Activated naive CD8-positive, alpha-beta T cell treated with anti-CD3 and anti-CD28 coated beads for 36 hours (primary cell): Measurements from ENCODE around the gene IL12RB1. TPM values are rescaled to one million over a fixed set of nuclear protein-coding genes. Genes with fewer than 3 reads are reported as not detected.
A peak's percentile ranks its signal among the peaks of the same experiment; 100 is the strongest.

ENCODE experiments used
- DNase-seq: peaks from one replicate; pipeline ENCODE4 v3.0.0; 2021
- H3K27ac Mint-ChIP-seq: one replicate; pipeline ENCODE4 v1.8.0; 2022; ENCODE audit warnings: mild to moderate bottlenecking, moderate library complexity, mixed read lengths
- H3K27me3 Mint-ChIP-seq: one replicate; pipeline ENCODE4 v1.8.0; 2022; ENCODE audit warnings: mild to moderate bottlenecking, mixed read lengths
- H3K36me3 Mint-ChIP-seq: one replicate; pipeline ENCODE4 v1.8.0; 2021; ENCODE audit warnings: mild to moderate bottlenecking, mixed read lengths
- H3K4me1 Mint-ChIP-seq: one replicate; pipeline ENCODE4 v1.8.0; 2021; ENCODE audit warnings: mixed read lengths
- H3K4me3 Mint-ChIP-seq: one replicate; pipeline ENCODE4 v1.8.0; 2022; ENCODE audit warnings: mild to moderate bottlenecking, moderate library complexity, mixed read lengths
- H3K9me3 Mint-ChIP-seq: one replicate; pipeline ENCODE4 v1.8.0; 2022; ENCODE audit warnings: mixed read lengths
- total RNA-seq, 2 experiments: library from RNA; stranded (reverse); gene quantifications; one replicate each; pipeline ENCODE4 v1.2.3, GENCODE V29; 2021

Gene IL12RB1
- total RNA-seq = 10 to 100 TPM; 26.5 to 26.9 TPM

GRCh38 chr19:18086590-18087138 is at the start of gene IL12RB1:
TSS of gene IL12RB1 (minus strand) at chr19:18086934. CDS start at chr19:18086823, 111 bp downstream.
- Mint-ChIP-seq H3K36me3 (peaks cover 16% of the 10 kb centered on the region), H3K27me3 (no peaks in the 10 kb centered on the region), H3K4me1 (peaks cover 57% of the 10 kb centered on the region), H3K9me3 (peaks cover 3% of the 10 kb centered on the region), H3K4me3 (peak within 1 kb of the TSS; percentile 96), H3K27ac (peak within 1 kb of the TSS; percentile 99)
- DNase-seq = peak; percentile 77

GRCh38 chr19:18135712-18136584 is 49.2 kb upstream of the IL12RB1 start:
- Mint-ChIP-seq H3K4me1 (no peaks in the 10 kb centered on the region), H3K4me3 (no peak overlapping the region), H3K27me3 (no peaks in the 10 kb centered on the region), H3K36me3 (peaks cover 12% of the 10 kb centered on the region), H3K27ac (no peak overlapping the region), H3K9me3 (no peaks in the 10 kb centered on the region)
- no peak for DNase-seq

- Mint-ChIP-seq H3K4me1 (no peaks in the 10 kb centered on the region), H3K27me3 (no peaks in the 10 kb centered on the region), H3K4me3 (no peak overlapping the region), H3K9me3 (no peaks in the 10 kb centered on the region), H3K27ac (no peak overlapping the region), H3K36me3 (peaks cover 12% of the 10 kb centered on the region)
- DNase-seq = peak; percentile 28
Observed at GRCh38 chr19:18131841-18132596, 45.3 kb upstream of the IL12RB1 start.

- no peak overlapping the region for H3K4me3 Mint-ChIP-seq
Observed at GRCh38 chr19:18130523-18131242, 43.9 kb upstream of the IL12RB1 start.

GRCh38 chr19:18128805-18129204 is 42.1 kb upstream of the IL12RB1 start:
- H3K27me3 Mint-ChIP-seq = no peaks in the 10 kb centered on the region
- no peaks in the 10 kb centered on the region for H3K4me1 Mint-ChIP-seq
- no peak for DNase-seq
- H3K27ac Mint-ChIP-seq = no peak overlapping the region
- H3K9me3 Mint-ChIP-seq = no peaks in the 10 kb centered on the region
- H3K4me3 Mint-ChIP-seq = no peak overlapping the region
- peaks cover 16% of the 10 kb centered on the region for H3K36me3 Mint-ChIP-seq

More at GRCh38 chr19:18130523-18131242, 43.9 kb upstream of the IL12RB1 start:
- Mint-ChIP-seq H3K27me3 (no peaks in the 10 kb centered on the region), H3K27ac (peak overlapping the region; percentile 20), H3K9me3 (no peaks in the 10 kb centered on the region), H3K4me1 (no peaks in the 10 kb centered on the region), H3K36me3 (peaks cover 16% of the 10 kb centered on the region)
- no peak for DNase-seq

GRCh38 chr19:18128044-18128443 is 41.3 kb upstream of the IL12RB1 start:
- DNase-seq = no peak
- peaks cover 21% of the 10 kb centered on the region for H3K36me3 Mint-ChIP-seq
- H3K27me3 Mint-ChIP-seq = no peaks in the 10 kb centered on the region
- no peaks in the 10 kb centered on the region for H3K4me1 Mint-ChIP-seq
- no peaks in the 10 kb centered on the region for H3K9me3 Mint-ChIP-seq
- H3K4me3 Mint-ChIP-seq = no peak overlapping the region
- H3K27ac Mint-ChIP-seq = no peak overlapping the region

GRCh38 chr19:18126097-18126496 is 39.4 kb upstream of the IL12RB1 start:
- no peaks in the 10 kb centered on the region for H3K9me3 Mint-ChIP-seq
- no peak overlapping the region for H3K27ac Mint-ChIP-seq
- DNase-seq = no peak
- no peak overlapping the region for H3K4me3 Mint-ChIP-seq
- peaks cover 17% of the 10 kb centered on the region for H3K36me3 Mint-ChIP-seq
- H3K27me3 Mint-ChIP-seq = no peaks in the 10 kb centered on the region
- H3K4me1 Mint-ChIP-seq = no peaks in the 10 kb centered on the region

- Mint-ChIP-seq H3K9me3 (no peaks in the 10 kb centered on the region), H3K4me1 (peaks cover 15% of the 10 kb centered on the region), H3K36me3 (peaks cover 11% of the 10 kb centered on the region), H3K27me3 (no peaks in the 10 kb centered on the region), H3K4me3 (no peak overlapping the region), H3K27ac (no peak overlapping the region)
- DNase-seq = no peak
Observed at GRCh38 chr19:18123819-18124218, 37.1 kb upstream of the IL12RB1 start.

- DNase-seq = no peak
- H3K4me3 Mint-ChIP-seq = no peak overlapping the region
- H3K9me3 Mint-ChIP-seq = no peaks in the 10 kb centered on the region
- H3K36me3 Mint-ChIP-seq = peaks cover 9% of the 10 kb centered on the region
- H3K27me3 Mint-ChIP-seq = no peaks in the 10 kb centered on the region
- peak overlapping the region; percentile 45 for H3K27ac Mint-ChIP-seq
- peaks cover 21% of the 10 kb centered on the region for H3K4me1 Mint-ChIP-seq
Observed at GRCh38 chr19:18122860-18123795, 36.4 kb upstream of the IL12RB1 start.

GRCh38 chr19:18122424-18122823 is 35.7 kb upstream of the IL12RB1 start:
- peak overlapping the region; percentile 45 for H3K27ac Mint-ChIP-seq

GRCh38 chr19:18121166-18121565 is 34.4 kb upstream of the IL12RB1 start:
- Mint-ChIP-seq H3K36me3 (peaks cover 8% of the 10 kb centered on the region), H3K27me3 (no peaks in the 10 kb centered on the region), H3K4me3 (no peak overlapping the region), H3K27ac (peak overlapping the region; percentile 16), H3K4me1 (peaks cover 29% of the 10 kb centered on the region), H3K9me3 (no peaks in the 10 kb centered on the region)
- DNase-seq = no peak

More at GRCh38 chr19:18122424-18122823, 35.7 kb upstream of the IL12RB1 start:
- Mint-ChIP-seq H3K9me3 (no peaks in the 10 kb centered on the region), H3K4me1 (peaks cover 23% of the 10 kb centered on the region), H3K36me3 (peaks cover 9% of the 10 kb centered on the region), H3K27me3 (no peaks in the 10 kb centered on the region), H3K4me3 (no peak overlapping the region)
- no peak for DNase-seq

- Mint-ChIP-seq H3K27ac (peak overlapping the region; percentile 78), H3K4me3 (peak overlapping the region; percentile 79), H3K36me3 (peaks cover 5% of the 10 kb centered on the region), H3K4me1 (peaks cover 29% of the 10 kb centered on the region), H3K27me3 (no peaks in the 10 kb centered on the region), H3K9me3 (no peaks in the 10 kb centered on the region)
- no peak for DNase-seq
Observed at GRCh38 chr19:18120127-18120526, 33.4 kb upstream of the IL12RB1 start.

GRCh38 chr19:18119717-18120105 is 33.0 kb upstream of the IL12RB1 start:
- peak; percentile 73 for DNase-seq
- Mint-ChIP-seq H3K27ac (peak overlapping the region; percentile 78), H3K9me3 (no peaks in the 10 kb centered on the region), H3K27me3 (no peaks in the 10 kb centered on the region), H3K4me3 (peak overlapping the region; percentile 79), H3K36me3 (peaks cover 6% of the 10 kb centered on the region), H3K4me1 (peaks cover 29% of the 10 kb centered on the region)
